Fibroblast of peridontal ligament (primary cell): Measurements from ENCODE around the gene CGN.
A peak's percentile ranks its signal among the peaks of the same experiment; 100 is the strongest.

ENCODE experiments used
- DNase-seq: peaks from one replicate; pipeline ENCODE4 v3.0.0-alpha.2; 2010; ENCODE audit errors: extremely low read depth

Gene CGN

DNA sequence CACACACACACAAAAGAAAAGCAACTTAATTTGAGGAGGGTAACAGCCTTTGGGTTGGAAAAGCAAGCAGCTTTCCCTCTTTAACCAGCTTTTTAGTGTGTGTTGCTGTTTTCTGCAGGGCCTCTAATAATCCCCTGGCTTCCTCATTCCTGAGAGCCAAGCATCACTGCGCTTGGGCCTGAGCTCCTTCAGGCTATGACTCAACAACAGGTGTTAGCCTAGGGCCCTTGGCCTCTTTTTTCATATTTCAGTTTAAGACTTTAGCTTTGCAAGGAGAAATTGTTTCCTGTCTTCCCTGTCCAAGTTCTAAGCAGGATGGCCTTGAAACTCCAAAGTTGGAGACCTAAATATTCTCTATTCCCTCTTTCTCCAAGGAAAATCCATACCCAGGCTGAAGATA, 74.4 kb downstream of the CGN start:
- peak; percentile 35 for DNase-seq
